BLaER1 treated with 17β-estradiol and CSF1 and Interleukin-3, amounts not matched to agents 10 nM and 100 nM (cell line): Measurements from ENCODE around the gene AFF1.
"Not testable (repeated sequence)": the region's sequence is repeated elsewhere in the genome, so short reads cannot be mapped to it uniquely, and the experiment has no call there.

ENCODE experiments used
- H3K27ac ChIP-seq, 11 experiments: shearing (Covaris generic); formaldehyde crosslinking; 2 replicates each; pipeline ENCODE4 v1.8.1; 2022
- H3K27me3 ChIP-seq, 11 experiments: shearing (Covaris generic); formaldehyde crosslinking; 2 replicates each; pipeline ENCODE4 v1.8.1; 2022
- H3K36me3 ChIP-seq, 11 experiments: shearing (Covaris generic); formaldehyde crosslinking; 2 replicates each; pipeline ENCODE4 v1.8.1; 2022
- H3K4me1 ChIP-seq, 10 experiments: shearing (Covaris generic); formaldehyde crosslinking; 2 replicates each; pipeline ENCODE4 v1.8.1; 2022
- H3K4me2 ChIP-seq, 11 experiments: shearing (Covaris generic); formaldehyde crosslinking; 2 replicates each; pipeline ENCODE4 v1.8.1; 2022
- H3K4me3 ChIP-seq, 10 experiments: shearing (Covaris generic); formaldehyde crosslinking; 2 replicates each; pipeline ENCODE4 v1.8.1; 2022
- H3K9ac ChIP-seq, 11 experiments: shearing (Covaris generic); formaldehyde crosslinking; 2 replicates each; pipeline ENCODE4 v1.8.1; 2022
- H3K9me3 ChIP-seq, 11 experiments: shearing (Covaris generic); formaldehyde crosslinking; replicated peaks in 1 of 11; 2 replicates each; pipeline ENCODE4 v1.8.1; 2022
- H4K20me1 ChIP-seq, 11 experiments: shearing (Covaris generic); formaldehyde crosslinking; 2 replicates each; pipeline ENCODE4 v1.8.1; 2022
- Cebpa-rat ChIP-seq, 11 experiments: shearing (Covaris generic); IDR thresholded peaks; 2 replicates each; pipeline ENCODE4 v1.8.1; 2022

Gene AFF1

GRCh38 chr4:86975927-86976326, 41.1 kb downstream of the AFF1 start:
- no peak for TF ChIP-seq Cebpa-rat (IDR thresholded peaks at IDR 0.05)
- no peaks in the 10 kb centered on the region for H3K9me3 ChIP-seq
- no peak overlapping the region for H3K4me3 ChIP-seq
- H3K27ac ChIP-seq, result peak overlapping the region in 9 of 11 experiments; percentile 55 to 80 (median 75); a peak in 12 of 22 replicates
- H3K27me3 ChIP-seq, result no peaks in the 10 kb centered on the region
- H3K4me1 ChIP-seq, result peaks cover 89 to 100% (median 96%) of the 10 kb centered on the region in 10 experiments
- peaks cover 0 to 55% (median 19%) of the 10 kb centered on the region in 11 experiments; a peak in 16 of 22 replicates for H3K36me3 ChIP-seq
- no peak overlapping the region for H3K9ac ChIP-seq
- peak overlapping the region in 8 of 11 experiments; percentile 20 to 87 (median 68); a peak in 11 of 22 replicates for H3K4me2 ChIP-seq
- peaks cover 0 to 58% (median 0%) of the 10 kb centered on the region in 11 experiments; a peak in 5 of 22 replicates for H4K20me1 ChIP-seq

- Histone ChIP-seq H3K4me3 (no peak overlapping the region), H3K27ac (peak overlapping the region in 9 of 11 experiments; percentile 37 to 71 (median 54); a peak in 15 of 22 replicates), H3K27me3 (no peaks in the 10 kb centered on the region), H3K4me1 (peaks cover 90 to 100% (median 95%) of the 10 kb centered on the region in 10 experiments), H3K9ac (peak overlapping the region in 1 of 11 experiments; percentile 9; a peak in 1 of 22 replicates), H3K9me3 (no peaks in the 10 kb centered on the region), H3K4me2 (peak overlapping the region; percentile 37 to 85 (median 61)), H4K20me1 (peaks cover 0 to 48% (median 0%) of the 10 kb centered on the region in 11 experiments; a peak in 5 of 22 replicates), H3K36me3 (peaks cover 0 to 45% (median 19%) of the 10 kb centered on the region in 11 experiments; a peak in 16 of 22 replicates)
- no peak for TF ChIP-seq Cebpa-rat (IDR thresholded peaks at IDR 0.05)
Observed at GRCh38 chr4:86976801-86977485, 42.1 kb downstream of the AFF1 start.

GRCh38 chr4:86977621-86978184, 42.9 kb downstream of the AFF1 start:
- H3K4me2 ChIP-seq, result peak overlapping the region; percentile 37 to 85 (median 61)
- peak overlapping the region in 9 of 11 experiments; percentile 3 to 56 (median 47); a peak in 15 of 22 replicates for H3K27ac ChIP-seq
- no peak overlapping the region for H3K4me3 ChIP-seq
- peaks cover 90 to 100% (median 95%) of the 10 kb centered on the region in 10 experiments for H3K4me1 ChIP-seq
- peak overlapping the region in 1 of 11 experiments; percentile 9; a peak in 1 of 22 replicates for H3K9ac ChIP-seq
- H3K9me3 ChIP-seq, result no peaks in the 10 kb centered on the region
- peaks cover 2 to 49% (median 21%) of the 10 kb centered on the region in 11 experiments; a peak in 17 of 22 replicates for H3K36me3 ChIP-seq
- no peaks in the 10 kb centered on the region for H3K27me3 ChIP-seq
- H4K20me1 ChIP-seq, result peaks cover 0 to 42% (median 0%) of the 10 kb centered on the region in 11 experiments; a peak in 5 of 22 replicates
- TF ChIP-seq Cebpa-rat (IDR thresholded peaks at IDR 0.05), result no peak

GRCh38 chr4:86978709-86979108, 43.9 kb downstream of the AFF1 start:
- peaks cover 9 to 59% (median 28%) of the 10 kb centered on the region in 11 experiments; a peak in 17 of 22 replicates for H3K36me3 ChIP-seq
- H3K4me3 ChIP-seq, result no peak overlapping the region
- H3K9me3 ChIP-seq, result no peaks in the 10 kb centered on the region
- H3K27me3 ChIP-seq, result no peaks in the 10 kb centered on the region
- H3K27ac ChIP-seq, result peak overlapping the region in 6 of 11 experiments; percentile 1 to 49 (median 30); a peak in 9 of 22 replicates
- peak overlapping the region in 6 of 11 experiments; percentile 1 to 77 (median 14); a peak in 6 of 22 replicates for H3K4me2 ChIP-seq
- no peak overlapping the region for H3K9ac ChIP-seq
- no peak for TF ChIP-seq Cebpa-rat (IDR thresholded peaks at IDR 0.05)
- peaks cover 0 to 32% (median 0%) of the 10 kb centered on the region in 11 experiments; a peak in 5 of 22 replicates for H4K20me1 ChIP-seq
- peaks cover 87 to 99% (median 94%) of the 10 kb centered on the region in 10 experiments for H3K4me1 ChIP-seq

- H3K9ac ChIP-seq, result no peak overlapping the region; a peak in 1 of 22 replicates
- H3K9me3 ChIP-seq, result no peaks in the 10 kb centered on the region
- peaks cover 74 to 92% (median 86%) of the 10 kb centered on the region in 10 experiments for H3K4me1 ChIP-seq
- H4K20me1 ChIP-seq, result peaks cover 0 to 18% (median 0%) of the 10 kb centered on the region in 11 experiments; a peak in 8 of 22 replicates
- H3K4me3 ChIP-seq, result no peak overlapping the region
- peak overlapping the region; percentile 18 to 92 (median 68); a peak in 18 of 22 replicates for H3K4me2 ChIP-seq
- H3K36me3 ChIP-seq, result peaks cover 9 to 53% (median 23%) of the 10 kb centered on the region in 11 experiments; a peak in 17 of 22 replicates
- H3K27ac ChIP-seq, result peak overlapping the region in 6 of 11 experiments; percentile 17 to 95 (median 46); a peak in 6 of 22 replicates
- no peaks in the 10 kb centered on the region for H3K27me3 ChIP-seq
- no peak for TF ChIP-seq Cebpa-rat (IDR thresholded peaks at IDR 0.05)
Observed at GRCh38 chr4:86980230-86980629, 45.4 kb downstream of the AFF1 start.

- H3K9ac ChIP-seq, result peak overlapping the region in 9 of 11 experiments; percentile 6 to 88 (median 46); a peak in 14 of 22 replicates
- no peak for TF ChIP-seq Cebpa-rat (IDR thresholded peaks at IDR 0.05)
- H3K4me3 ChIP-seq, result no peak overlapping the region; a peak in 1 of 20 replicates
- H3K36me3 ChIP-seq, result peaks cover 4 to 50% (median 17%) of the 10 kb centered on the region in 11 experiments; a peak in 16 of 22 replicates
- H3K27ac ChIP-seq, result peak overlapping the region; percentile 52 to 95 (median 63); a peak in 21 of 22 replicates
- H3K27me3 ChIP-seq, result no peaks in the 10 kb centered on the region
- peaks cover 0 to 1% (median under 1%) of the 10 kb centered on the region in 11 experiments; a peak in 7 of 22 replicates for H3K9me3 ChIP-seq
- peak overlapping the region; percentile 65 to 92 (median 71) for H3K4me2 ChIP-seq
- peaks cover 59 to 77% (median 72%) of the 10 kb centered on the region in 10 experiments for H3K4me1 ChIP-seq
- peaks cover 0 to 18% (median 0%) of the 10 kb centered on the region in 11 experiments; a peak in 8 of 22 replicates for H4K20me1 ChIP-seq
Observed at GRCh38 chr4:86981789-86982188, 47.0 kb downstream of the AFF1 start.

- Histone ChIP-seq H3K9me3 (peaks cover 0 to 26% (median 18%) of the 10 kb centered on the region in 11 experiments; a peak in 13 of 22 replicates), H4K20me1 (peaks cover 0 to 12% (median 3%) of the 10 kb centered on the region in 11 experiments; a peak in 7 of 22 replicates), H3K36me3 (peaks cover 8 to 64% (median 46%) of the 10 kb centered on the region in 11 experiments; a peak in 21 of 22 replicates), H3K4me1 (peaks cover 25 to 42% (median 35%) of the 10 kb centered on the region in 10 experiments)
- not testable (repeated sequence) for H3K4me2 ChIP-seq, H3K9ac ChIP-seq, H3K4me3 ChIP-seq, H3K27me3 ChIP-seq, H3K27ac ChIP-seq
Observed at GRCh38 chr4:86985852-86986251, 51.0 kb downstream of the AFF1 start.

GRCh38 chr4:86989658-86990057, 54.8 kb downstream of the AFF1 start:
- H3K9me3 ChIP-seq, result peaks cover 0 to 30% (median 20%) of the 10 kb centered on the region in 11 experiments; a peak in 13 of 22 replicates
- not testable (repeated sequence) for H3K4me3 ChIP-seq, H3K4me2 ChIP-seq, H3K27ac ChIP-seq, H3K9ac ChIP-seq, H3K27me3 ChIP-seq
- H4K20me1 ChIP-seq, result peaks cover 0 to 33% (median 4%) of the 10 kb centered on the region in 11 experiments; a peak in 6 of 22 replicates
- H3K36me3 ChIP-seq, result peaks cover 14 to 86% (median 50%) of the 10 kb centered on the region in 11 experiments; a peak in 21 of 22 replicates
- peaks cover 9 to 17% (median 12%) of the 10 kb centered on the region in 10 experiments; a peak in 14 of 20 replicates for H3K4me1 ChIP-seq
